Stomach (tissue), 9 donors: ENCODE results near the gene DTD1. TPM values are rescaled to one million over a fixed set of nuclear protein-coding genes. Genes with fewer than 3 reads are reported as not detected.

Source experiments
- DNase-seq, 2 donors: peaks; one replicate each; pipeline versions ENCODE4 v3.0.0 to v3.0.0-alpha.2; 2013 to 2019
- H3K27ac ChIP-seq, 5 donors: fragments of 200-600 bp in 4 of 5; sonication (generic) in 4 of 5; one replicate each; pipeline ENCODE4 v1.5.1; 2013 to 2019; ENCODE audit warnings: mild to moderate bottlenecking in 1 of 5, moderate library complexity in 1 of 5
- H3K27me3 ChIP-seq, 3 donors: fragments of 200-600 bp; sonication (generic); one replicate each; pipeline ENCODE4 v1.5.1; 2017 to 2019; ENCODE audit warnings: mixed run types in 1 of 3
- H3K36me3 ChIP-seq, 4 donors: fragments of 200-600 bp; sonication (generic); 1 replicate in 3 of 4; 2 replicates in 1 of 4; pipeline ENCODE4 v1.5.1; 2016 to 2019
- H3K4me1 ChIP-seq, 4 donors: fragments of 200-600 bp; sonication (generic); one replicate each; pipeline ENCODE4 v1.5.1; 2016 to 2019
- H3K4me3 ChIP-seq, 4 donors: fragments of 200-600 bp; sonication (generic) in 3 of 4; one replicate each; pipeline ENCODE4 v1.5.1; 2016 to 2019; ENCODE audit warnings: mild to moderate bottlenecking in 1 of 4
- H3K9me3 ChIP-seq, 4 donors: fragments of 200-600 bp; sonication (generic); one replicate each; pipeline ENCODE4 v1.5.1; 2016 to 2019
- CTCF ChIP-seq, 7 experiments: fragments of 450-650 bp in 4 of 7; fragments of 200-600 bp in 3 of 7; sonication (generic) in 3 of 7; IDR thresholded peaks; one replicate each; pipeline ENCODE4 v1.5.1; 2016 to 2019; ENCODE audit warnings: antibody characterized with exemption in 7 of 7, control low read depth in 2 of 7, mild to moderate bottlenecking in 1 of 7
- EP300 ChIP-seq: sonication (generic); formaldehyde crosslinking; IDR thresholded peaks from one replicate; pipeline ENCODE4 v1.6.1; 2017; ENCODE audit warnings: antibody characterized with exemption
- POLR2A ChIP-seq, 4 donors: fragments of 450-650 bp; IDR thresholded peaks; one replicate each; pipeline ENCODE4 v1.6.1; 2016; ENCODE audit warnings: antibody characterized with exemption in 4 of 4, control low read depth in 2 of 4, mild to moderate bottlenecking in 1 of 4, moderate library complexity in 1 of 4
- POLR2AphosphoS5 ChIP-seq, 3 donors: sonication (generic); formaldehyde crosslinking; IDR thresholded peaks; one replicate each; pipeline ENCODE4 v1.6.1; 2016; ENCODE audit warnings: antibody characterized with exemption in 3 of 3
- WGBS, 5 donors: extraction: QIAGEN DNeasy Blood & Tissue Kit in 3 of 5; methylation state at CpG; one replicate each; pipeline versions ENCODE4 v1.1.5 to v1.1.7; 2013 to 2018; 5-methylcytosine and 5-hydroxymethylcytosine counted together
- intact Hi-C: fragments of 100-400 bp; cut with DNase I; formaldehyde crosslinking; loops from one replicate; pipeline ENCODE4 v1.15.1; 2023; ENCODE audit warnings: low total_unique reads
- polyA plus RNA-seq, 3 donors: library from polyadenylated mRNA; stranded (reverse); fragments of 200-250 nt; gene quantifications; one replicate each; pipeline ENCODE4 v1.2.3, GENCODE V29; 2013
- total RNA-seq, 5 donors: library from RNA; depleted of rRNA; stranded (reverse); fragments of >200 nt; gene quantifications; one replicate each; pipeline versions ENCODE4 v1.1.0 to v1.2.3, GENCODE V29; 2014 to 2016
- donor health status: healthy with polysubstance abuse.
- donor health status: Bipolar disorder and iron deficiency.
- donor health status: healthy.

The DTD1 gene
- total and polyA plus RNA-seq, 8 donors: 4.5 to 30.4 (median 15.7) TPM; not detected in 1

- DNase-seq: no peak
- H3K4me3 ChIP-seq: no peak overlapping the region
- no peaks in the 10 kb centered on the region for H3K36me3 ChIP-seq
- no peaks in the 10 kb centered on the region for H3K4me1 ChIP-seq
- no peaks in the 10 kb centered on the region for H3K27me3 ChIP-seq
- TF ChIP-seq POLR2A (IDR thresholded peaks at IDR 0.05) (no peak), CTCF (IDR thresholded peaks at IDR 0.05) (no peak), POLR2AphosphoS5 (IDR thresholded peaks at IDR 0.05) (no peak), EP300 (no peak)
- no peaks in the 10 kb centered on the region for H3K9me3 ChIP-seq
- no peak overlapping the region for H3K27ac ChIP-seq
- intact Hi-C loops: no loop called here
Measured at GRCh38 chr20:18788021-18788420, 200.2 kb downstream of the DTD1 start.

- H3K9me3 ChIP-seq: no peaks in the 10 kb centered on the region
- H3K27me3 ChIP-seq: no peaks in the 10 kb centered on the region
- WGBS, 5 donors: 64 to 74% (median 69%) methylated on average over 3 of the region's 3 CpGs
- H3K27ac ChIP-seq: no peak overlapping the region
- peaks cover 0 to 19% (median 11%) of the 10 kb centered on the region in 4 donors for H3K4me1 ChIP-seq
- no peak overlapping the region for H3K4me3 ChIP-seq
- DNase-seq: no peak
- TF ChIP-seq POLR2AphosphoS5 (IDR thresholded peaks at IDR 0.05) (no peak), POLR2A (IDR thresholded peaks at IDR 0.05) (no peak), EP300 (no peak)
- intact Hi-C loops: no loop called here
- no peaks in the 10 kb centered on the region for H3K36me3 ChIP-seq
Measured at GRCh38 chr20:18790787-18791186, 202.9 kb downstream of the DTD1 start.

- Histone ChIP-seq H3K27me3 (no peaks in the 10 kb centered on the region), H3K36me3 (no peaks in the 10 kb centered on the region), H3K27ac (peak overlapping the region; percentile 89 to 97 (median 93)), H3K4me3 (peak overlapping the region; percentile 57 to 76 (median 64)), H3K4me1 (peaks cover 0 to 19% (median 11%) of the 10 kb centered on the region in 4 donors), H3K9me3 (peaks cover 0 to 6% (median 3%) of the 10 kb centered on the region in 4 donors)
- peak; percentile 92 to 98 for DNase-seq
- intact Hi-C loops: no loop called here
- TF ChIP-seq POLR2A (IDR thresholded peaks at IDR 0.05) (peak in 1 of 4 donors; percentile 62), POLR2AphosphoS5 (IDR thresholded peaks at IDR 0.05) (peak; percentile 91 to 97 (median 91)), CTCF (IDR thresholded peaks at IDR 0.05) (no peak), EP300 (no peak)
- WGBS, 5 donors: 5 to 8% (median 7%) methylated on average over 29 of the region's 29 CpGs
Measured at GRCh38 chr20:18793625-18794427, 206.0 kb downstream of the DTD1 start.

GRCh38 chr20:18794428-18794787 lies 206.6 kb downstream of the DTD1 start:
- Histone ChIP-seq H3K4me1 (peaks cover 0 to 19% (median 11%) of the 10 kb centered on the region in 4 donors), H3K36me3 (no peaks in the 10 kb centered on the region), H3K4me3 (peak overlapping the region; percentile 57 to 76 (median 64)), H3K27me3 (no peaks in the 10 kb centered on the region), H3K9me3 (peaks cover 0 to 6% (median 3%) of the 10 kb centered on the region in 4 donors), H3K27ac (peak overlapping the region in 4 of 5 donors; percentile 89 to 97 (median 93))
- intact Hi-C loops: no loop called here
- DNase-seq: no peak
- no peak for TF ChIP-seq CTCF (IDR thresholded peaks at IDR 0.05)
- WGBS, 5 donors: 46 to 59% (median 58%) methylated on average over 3 of the region's 3 CpGs

GRCh38 chr20:18795366-18795765 lies 207.5 kb downstream of the DTD1 start:
- no peak for DNase-seq
- Histone ChIP-seq H3K4me1 (peaks cover 0 to 19% (median 11%) of the 10 kb centered on the region in 4 donors), H3K27ac (no peak overlapping the region), H3K27me3 (no peaks in the 10 kb centered on the region), H3K4me3 (no peak overlapping the region), H3K36me3 (no peaks in the 10 kb centered on the region), H3K9me3 (peaks cover 0 to 6% (median 3%) of the 10 kb centered on the region in 4 donors)
- TF ChIP-seq POLR2AphosphoS5 (IDR thresholded peaks at IDR 0.05) (no peak), EP300 (no peak), POLR2A (IDR thresholded peaks at IDR 0.05) (no peak), CTCF (IDR thresholded peaks at IDR 0.05) (no peak)
- intact Hi-C loops: no loop called here
- 85 to 94% (median 93%) methylated on average over 4 of the region's 4 CpGs for WGBS, 5 donors
